EL (cell line): ENCODE data around the gene CDH12.
"Not testable (repeated sequence)": the region's sequence is repeated elsewhere in the genome, so short reads cannot be mapped to it uniquely, and the experiment has no call there.

Experiments used
- DNase-seq: peaks from one replicate; pipeline ENCODE4 v3.0.0-alpha.2; 2016

Gene CDH12

GRCh38 chr5:22643356-22643755 is 209.8 kb downstream of the CDH12 start:
- DNase-seq, result no peak

DNA sequence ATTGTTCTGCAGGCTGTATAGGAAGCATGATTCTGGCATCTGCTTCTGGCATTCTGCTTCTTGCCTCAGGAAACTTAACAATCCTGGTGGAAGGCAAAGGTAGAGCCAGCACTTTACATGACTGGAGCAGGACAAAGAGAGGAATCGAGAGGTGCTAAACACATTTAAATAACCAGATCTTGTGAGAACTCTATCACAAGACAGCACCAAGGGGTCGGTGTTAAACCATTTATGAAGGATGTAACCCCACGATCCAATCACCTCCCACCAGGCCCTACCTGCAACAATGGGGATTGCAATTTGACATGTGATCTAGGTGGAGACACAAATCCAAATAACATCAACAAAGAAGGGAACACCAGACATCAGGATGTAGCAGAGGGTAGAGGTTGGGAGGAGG is 221.5 kb downstream of the CDH12 start:
- no peak for DNase-seq

- DNase-seq, result no peak
Observed at GRCh38 chr5:22627029-22627428, 226.1 kb downstream of the CDH12 start.

- no peak for DNase-seq
Observed at GRCh38 chr5:22625451-22625850, 227.7 kb downstream of the CDH12 start.

DNA sequence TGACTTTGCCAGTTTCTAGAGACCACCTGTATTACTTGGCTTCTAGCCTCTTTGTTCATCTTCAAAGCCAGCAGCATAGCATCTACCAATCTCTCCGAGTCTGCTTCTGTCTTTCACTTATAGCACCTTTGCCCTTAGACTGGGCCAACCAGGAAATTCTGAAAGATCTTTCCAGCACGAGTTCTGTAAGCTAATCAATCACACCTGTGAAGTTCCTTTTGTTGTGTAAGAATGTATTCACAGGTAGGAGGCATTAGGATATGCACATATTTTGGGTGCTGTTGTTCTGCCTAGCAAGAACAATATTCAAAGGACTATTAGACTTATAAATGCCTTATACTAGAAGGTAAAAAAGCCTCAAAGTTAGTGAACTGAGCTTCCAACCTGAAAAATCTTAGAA is 232.1 kb downstream of the CDH12 start:
- DNase-seq, result no peak

- no peak for DNase-seq
Observed at GRCh38 chr5:22615964-22616363, 237.2 kb downstream of the CDH12 start.

GRCh38 chr5:22614486-22615094 is 238.6 kb downstream of the CDH12 start:
- DNase-seq, result no peak

- no peak for DNase-seq
Observed at GRCh38 chr5:22612928-22613327, 240.2 kb downstream of the CDH12 start.

- no peak for DNase-seq
Observed at GRCh38 chr5:22611327-22611726, 241.8 kb downstream of the CDH12 start.

DNA sequence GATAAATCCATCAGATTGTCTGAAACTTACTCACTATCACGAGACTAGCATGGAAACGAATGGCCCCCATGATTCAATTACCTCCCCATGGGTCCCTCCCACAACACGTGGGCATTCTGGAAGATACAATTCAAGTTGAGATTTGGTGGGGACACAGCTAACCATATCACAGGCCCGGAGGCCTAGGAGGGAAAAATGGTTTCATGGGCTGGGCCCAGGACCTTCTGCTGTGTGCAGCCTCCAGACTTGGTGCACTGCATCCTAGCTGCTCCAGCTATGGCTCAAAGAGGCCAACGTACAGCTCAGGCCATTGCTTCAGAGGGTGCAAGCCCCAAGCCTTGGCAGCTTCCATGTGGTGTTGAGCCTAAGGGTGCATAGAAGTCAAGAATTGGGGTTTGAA is 245.6 kb downstream of the CDH12 start:
- DNase-seq, result not testable (repeated sequence)

DNA sequence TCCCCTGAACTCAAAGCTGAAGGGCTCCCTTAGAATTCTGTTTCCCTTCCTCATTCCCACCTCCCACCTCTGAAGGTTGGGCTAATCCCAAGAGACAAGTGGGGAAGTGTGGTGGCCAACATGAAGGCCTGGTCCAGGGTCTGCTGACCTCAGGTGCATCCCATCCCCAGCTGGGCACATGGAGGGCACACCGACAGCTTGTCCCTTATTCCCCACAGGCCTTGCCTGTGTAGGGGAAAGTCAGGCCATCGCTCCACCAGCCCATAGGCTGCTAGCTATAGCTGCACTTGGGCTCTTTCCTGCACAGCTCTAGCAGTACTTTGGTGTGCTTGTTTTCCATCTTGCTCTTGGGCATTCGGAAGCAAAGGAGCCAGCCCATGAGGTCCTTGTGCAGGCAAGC is 247.7 kb downstream of the CDH12 start:
- DNase-seq, result no peak

DNA sequence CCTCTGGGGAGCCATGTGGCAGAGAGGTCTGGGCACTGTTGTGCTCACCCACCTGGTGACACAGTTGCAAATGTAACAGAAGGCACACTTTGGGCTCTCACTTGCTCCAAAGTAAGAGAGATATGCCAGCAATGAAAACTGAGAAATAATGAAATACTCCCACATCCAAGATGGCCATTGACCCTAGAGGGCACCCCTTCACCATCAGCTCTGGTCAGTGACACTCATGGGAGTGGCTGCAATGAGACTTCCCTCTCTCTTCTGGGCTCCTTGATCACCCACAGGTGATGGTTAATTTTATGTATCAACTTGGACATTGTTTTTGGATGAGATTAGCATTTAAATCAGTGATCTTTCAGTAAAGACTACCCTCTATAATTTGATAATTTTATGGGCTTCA is 248.4 kb downstream of the CDH12 start:
- DNase-seq, result no peak

- no peak for DNase-seq
Observed at GRCh38 chr5:22598796-22599195, 254.3 kb downstream of the CDH12 start.

GRCh38 chr5:22596404-22596970 is 256.7 kb downstream of the CDH12 start:
- no peak for DNase-seq

- DNase-seq, result no peak
Observed at GRCh38 chr5:22594491-22594890, 258.7 kb downstream of the CDH12 start.

GRCh38 chr5:22593592-22593991 is 259.6 kb downstream of the CDH12 start:
- no peak for DNase-seq

DNA sequence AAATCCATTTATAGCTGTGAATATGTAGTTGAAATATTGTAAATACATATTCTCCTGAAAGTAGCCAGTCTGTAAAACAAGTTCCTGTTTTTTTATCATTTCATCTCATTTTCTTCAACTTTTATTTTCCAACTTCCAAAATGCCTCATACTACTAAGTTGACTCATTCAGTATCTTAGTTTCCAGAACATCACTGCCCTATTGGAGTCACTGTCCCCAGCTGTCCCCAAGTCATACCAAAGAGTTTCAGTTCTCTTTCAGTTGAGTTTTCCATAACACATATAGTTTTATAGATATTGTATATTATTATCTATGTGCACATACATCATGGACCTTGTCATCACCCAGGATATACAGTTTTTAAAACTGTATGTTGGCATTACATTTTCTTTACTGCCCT is 261.7 kb downstream of the CDH12 start:
- no peak for DNase-seq

GRCh38 chr5:22590677-22591268 is 262.4 kb downstream of the CDH12 start:
- DNase-seq, result no peak

DNA sequence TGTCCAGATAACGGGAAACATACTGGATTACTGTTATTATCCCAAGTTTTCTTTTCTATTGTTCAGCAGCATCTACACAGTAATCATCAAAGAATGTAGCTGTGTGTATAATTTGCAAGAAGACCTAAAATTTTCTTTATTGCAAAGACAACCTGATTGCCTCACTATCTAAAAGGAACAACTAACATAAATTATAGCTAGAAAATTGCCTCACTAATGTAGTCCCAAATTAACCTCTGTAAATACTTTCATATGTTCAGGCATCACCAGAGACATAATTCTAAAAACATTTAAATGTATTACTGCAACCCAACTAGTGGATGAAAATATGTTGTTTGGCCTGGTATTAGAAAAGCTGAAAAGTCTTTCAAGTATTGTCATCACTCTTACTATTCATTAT is 275.4 kb downstream of the CDH12 start:
- DNase-seq, result no peak

- no peak for DNase-seq
Observed at GRCh38 chr5:22577006-22577405, 276.1 kb downstream of the CDH12 start.

DNA sequence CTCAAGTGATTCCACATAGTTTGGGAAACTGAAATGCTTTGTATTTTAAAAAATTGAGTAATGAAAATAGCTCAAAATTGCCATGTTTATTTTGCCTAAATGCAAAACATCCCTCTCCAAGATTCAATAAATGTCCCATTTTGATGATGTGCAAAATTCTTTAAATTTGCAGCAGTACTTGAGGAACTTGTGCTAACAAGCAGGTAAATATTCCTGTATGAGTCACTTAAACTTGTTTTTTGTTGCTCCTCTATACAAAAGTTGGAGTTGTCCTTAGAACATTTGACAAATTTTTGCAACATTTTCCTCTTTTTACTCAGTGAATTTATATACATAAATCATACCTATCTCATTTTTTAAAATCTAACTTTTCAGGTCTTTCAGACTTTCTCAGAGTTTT is 280.2 kb downstream of the CDH12 start:
- no peak for DNase-seq

- no peak for DNase-seq
Observed at GRCh38 chr5:22567983-22568382, 285.2 kb downstream of the CDH12 start.

GRCh38 chr5:22560147-22560546 is 293.0 kb downstream of the CDH12 start:
- DNase-seq, result no peak

DNA sequence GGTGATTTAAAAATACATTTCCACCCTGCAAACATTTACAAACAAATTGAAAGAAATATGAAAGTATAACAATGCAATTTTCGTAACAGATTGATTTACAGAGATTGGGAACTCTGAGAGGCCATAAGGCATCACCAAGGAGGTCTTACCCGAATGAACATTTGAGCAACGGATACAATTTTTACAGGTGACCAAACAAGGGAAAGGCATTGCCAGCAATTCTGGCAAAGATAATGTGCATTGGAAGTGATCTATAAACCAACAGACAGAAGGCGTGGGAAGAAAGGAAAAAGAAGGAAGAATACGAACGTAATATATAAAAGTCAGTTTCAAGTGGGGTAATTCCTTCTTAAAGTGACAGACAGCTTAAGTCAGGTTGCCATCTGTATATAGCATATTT is 295.9 kb downstream of the CDH12 start:
- no peak for DNase-seq

- no peak for DNase-seq
Observed at GRCh38 chr5:22554475-22554874, 298.7 kb downstream of the CDH12 start.
